ENCODE measurements around the gene WFIKKN2.
A peak's percentile ranks its signal among the peaks of the same experiment; 100 is the strongest.

WFIKKN2 gene

DNA sequence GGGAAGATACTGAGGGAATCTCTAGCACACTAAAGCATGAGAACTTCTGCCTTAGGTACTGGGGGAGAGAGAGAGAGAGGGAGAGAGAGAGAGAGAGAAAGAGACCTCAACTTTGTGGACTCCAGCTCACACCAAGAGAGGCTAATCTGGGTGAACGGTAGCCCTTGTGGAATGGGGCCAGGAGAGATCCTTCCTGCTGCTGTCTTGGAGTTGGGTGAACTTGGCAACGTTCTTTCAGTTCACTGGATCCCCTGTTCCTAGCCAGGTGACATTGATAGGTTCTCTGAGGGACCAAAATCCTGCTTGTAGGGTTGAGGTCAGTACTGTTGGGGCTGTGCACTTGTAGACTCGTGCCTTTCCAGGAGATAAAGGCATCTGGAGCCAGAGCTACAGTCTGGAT, 26.5 kb upstream of the WFIKKN2 start:
- no peak for DNase-seq

DNA sequence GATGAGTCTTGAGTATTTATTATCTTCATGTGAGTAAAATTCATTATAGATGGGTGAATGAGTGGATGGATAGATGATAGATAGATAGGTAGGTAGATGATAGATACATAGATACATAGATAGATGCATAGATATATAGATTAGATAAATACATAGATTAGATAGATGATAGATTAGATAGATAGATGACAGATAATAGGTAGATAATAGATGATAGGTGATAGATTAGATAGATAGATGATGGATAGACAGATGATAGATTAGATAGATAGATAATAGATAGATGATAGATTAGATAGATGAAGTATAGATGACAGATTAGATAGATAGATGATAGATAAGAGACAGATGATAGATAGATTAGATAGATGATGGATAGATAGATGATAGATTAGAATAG, 21.8 kb upstream of the WFIKKN2 start:
- DNase-seq = no peak

DNA sequence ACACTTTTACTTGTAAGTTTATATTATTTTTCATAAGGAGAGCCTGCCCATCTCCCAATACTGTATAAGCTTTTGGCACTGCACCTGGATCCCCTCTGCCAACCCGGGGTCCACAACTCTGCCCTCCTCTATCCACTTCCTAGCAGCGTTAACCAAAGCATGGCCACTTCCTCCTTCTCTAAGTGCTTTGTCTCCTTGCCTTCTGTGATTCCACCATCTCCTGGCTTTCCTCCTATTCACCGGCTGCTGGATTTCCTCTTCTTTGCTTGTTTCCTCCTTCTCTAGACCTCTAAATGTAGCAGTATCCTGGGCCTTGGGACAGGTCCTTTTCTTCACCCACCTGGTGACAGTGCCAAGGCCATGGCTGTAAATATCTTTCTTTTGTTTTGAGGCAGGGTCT, 20.0 kb upstream of the WFIKKN2 start:
- no peak for DNase-seq

DNA sequence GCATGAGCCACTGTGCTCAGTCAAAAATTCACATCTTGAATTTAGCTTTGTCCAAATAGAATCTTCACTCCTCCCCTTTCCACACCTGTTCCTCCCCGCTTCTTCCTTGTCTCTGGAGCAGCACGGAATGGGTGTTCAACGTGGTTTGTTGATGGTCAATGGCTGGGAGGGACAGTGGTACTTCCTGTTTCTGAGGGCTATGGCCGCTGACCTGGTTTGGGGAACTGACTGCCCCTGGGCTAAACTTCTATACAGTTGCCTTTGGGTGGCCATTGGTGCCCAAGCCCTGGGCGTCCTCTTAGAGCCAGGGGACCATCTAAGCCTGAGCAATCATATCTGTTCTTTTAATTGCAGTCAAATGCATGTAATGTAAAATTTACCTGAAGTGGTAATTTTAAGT, 19.1 kb upstream of the WFIKKN2 start:
- DNase-seq = no peak

DNA sequence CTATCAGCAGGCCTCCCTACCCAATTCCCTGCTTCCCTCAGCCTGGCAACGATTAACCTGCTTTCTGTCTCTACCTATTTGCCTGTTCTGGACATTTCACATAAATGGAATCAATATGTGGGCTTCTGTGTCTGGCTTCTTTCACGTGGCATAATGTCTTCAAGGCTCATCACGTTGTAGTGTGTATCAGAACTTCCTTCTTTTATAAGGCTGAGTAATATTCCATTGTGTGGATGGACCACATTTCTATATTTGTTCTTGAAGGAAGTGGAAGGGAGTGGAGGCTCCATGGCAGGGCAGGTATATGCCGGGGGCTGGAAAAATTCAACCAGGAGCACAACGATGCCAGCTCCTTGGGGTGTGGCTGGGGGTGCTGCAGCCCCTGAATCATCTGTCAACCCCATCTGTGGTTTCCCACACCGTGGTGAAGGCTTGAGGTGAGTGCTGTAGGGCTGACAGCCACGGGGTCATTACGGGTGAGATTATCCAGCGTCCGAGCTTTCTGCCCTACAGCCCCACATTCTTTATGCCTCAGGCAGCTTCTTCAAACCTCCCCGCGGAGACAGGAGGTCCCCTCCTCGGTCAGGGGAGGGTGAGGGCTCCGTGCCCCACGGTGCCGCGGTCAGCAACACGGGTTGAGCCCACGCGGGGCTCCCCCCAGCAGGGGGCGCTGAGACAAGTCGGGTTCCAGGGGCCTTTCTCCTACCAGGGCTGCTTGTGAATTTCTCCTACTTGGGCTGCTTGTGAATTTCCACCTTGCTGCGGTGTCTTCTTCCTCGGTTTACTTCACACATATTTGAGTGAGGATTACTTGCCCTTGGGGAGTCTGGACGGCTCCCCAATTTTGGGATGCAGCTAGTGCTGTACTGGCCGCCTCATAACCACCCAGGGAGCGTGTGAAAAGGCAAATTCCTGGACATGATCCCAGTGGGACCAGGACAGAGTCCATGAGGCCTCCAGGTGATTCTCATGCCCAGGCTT, 18.3 kb upstream of the WFIKKN2 start:
- DNase-seq = no peak

DNA sequence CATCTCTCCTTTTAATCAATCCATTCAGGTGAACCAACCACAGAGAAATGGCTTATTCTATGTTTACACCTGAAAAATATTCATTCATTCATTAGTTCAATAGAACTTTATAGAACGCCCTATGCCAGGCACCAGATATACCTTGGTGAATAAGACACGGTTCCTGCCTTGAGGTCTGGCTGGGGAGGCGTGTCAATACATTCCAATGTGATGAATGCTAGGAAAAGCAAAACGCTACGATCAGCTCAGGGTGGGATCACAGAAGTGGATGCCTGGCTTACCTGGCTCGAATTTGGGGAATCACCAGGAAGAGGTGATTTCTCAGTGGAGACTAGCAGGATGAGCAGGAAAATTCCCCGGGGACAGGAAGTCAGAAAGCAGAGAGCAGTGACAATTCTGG, 17.5 kb upstream of the WFIKKN2 start:
- DNase-seq = no peak

DNA sequence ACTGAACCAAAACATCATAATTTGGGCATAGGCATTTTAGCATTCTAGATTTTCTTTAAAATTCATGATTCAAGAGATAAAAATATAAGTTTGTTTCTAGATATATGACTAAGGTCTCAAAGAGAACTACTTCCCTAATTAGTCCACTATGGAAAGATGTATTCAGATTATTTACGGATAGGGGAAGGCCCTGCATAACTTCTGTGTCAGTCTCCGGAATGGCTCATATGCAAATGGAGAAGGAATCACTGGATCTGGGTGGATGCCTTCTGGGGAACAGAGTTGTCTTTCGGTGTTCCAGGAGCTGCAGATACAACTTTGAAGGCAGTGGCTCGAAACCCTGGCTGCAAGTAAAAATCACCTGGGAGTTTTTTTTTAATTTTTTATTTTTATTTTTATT, 17.1 kb upstream of the WFIKKN2 start:
- DNase-seq = no peak

DNA sequence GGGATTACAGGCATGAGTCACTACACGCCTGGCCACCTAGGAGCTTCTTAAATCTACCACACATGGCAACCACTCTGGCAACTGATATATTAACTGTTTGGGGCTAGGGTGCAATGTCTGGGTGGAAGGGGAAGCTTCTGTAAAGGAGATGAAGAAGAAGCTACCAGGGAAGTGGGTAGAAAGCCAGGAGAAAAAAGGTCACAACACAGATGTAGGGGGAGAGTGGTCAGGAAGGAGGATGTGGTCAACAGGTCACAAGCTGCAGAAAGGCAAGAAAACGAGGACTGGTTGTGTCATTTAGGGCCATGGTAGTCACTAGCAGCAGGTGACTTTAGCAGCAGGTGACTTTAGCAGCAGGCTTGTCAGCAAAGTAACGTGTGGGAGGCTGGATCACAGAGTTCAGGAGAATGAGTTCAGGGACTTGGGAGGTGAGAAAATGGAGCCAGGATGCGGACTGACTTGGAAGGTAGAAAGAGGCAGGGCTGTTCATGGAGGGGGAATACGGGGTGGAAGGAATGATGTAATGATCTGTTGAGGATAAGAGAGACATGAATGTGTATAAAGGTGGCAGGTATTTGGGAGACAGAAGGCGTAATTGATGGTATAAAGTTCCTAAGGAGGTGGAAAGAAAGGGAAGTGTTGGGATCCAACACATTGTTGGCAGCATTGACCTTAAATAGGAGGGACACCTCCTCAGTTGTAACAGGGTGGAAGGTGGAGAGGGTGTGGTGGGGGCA, 16.3 kb upstream of the WFIKKN2 start:
- no peak for DNase-seq

DNA sequence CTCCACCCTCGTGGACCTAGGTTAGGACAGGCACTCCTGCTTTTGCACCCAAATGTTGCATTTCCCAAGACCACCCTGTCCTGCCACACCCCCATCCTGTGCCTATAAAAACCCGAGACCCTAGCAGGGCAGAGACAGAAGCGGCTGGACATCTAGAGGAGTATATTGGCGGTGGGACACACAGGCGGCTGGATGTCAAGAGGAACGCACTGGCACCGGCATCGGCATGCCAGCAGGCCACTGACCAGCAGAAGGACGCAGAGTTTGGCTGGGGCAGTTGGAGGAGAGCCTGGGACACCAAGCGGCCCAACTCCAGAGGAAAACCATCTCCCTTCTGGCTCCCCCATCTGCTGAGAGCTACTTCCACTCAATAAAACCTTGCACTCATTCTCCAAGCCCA, 14.7 kb upstream of the WFIKKN2 start:
- DNase-seq = no peak

DNA sequence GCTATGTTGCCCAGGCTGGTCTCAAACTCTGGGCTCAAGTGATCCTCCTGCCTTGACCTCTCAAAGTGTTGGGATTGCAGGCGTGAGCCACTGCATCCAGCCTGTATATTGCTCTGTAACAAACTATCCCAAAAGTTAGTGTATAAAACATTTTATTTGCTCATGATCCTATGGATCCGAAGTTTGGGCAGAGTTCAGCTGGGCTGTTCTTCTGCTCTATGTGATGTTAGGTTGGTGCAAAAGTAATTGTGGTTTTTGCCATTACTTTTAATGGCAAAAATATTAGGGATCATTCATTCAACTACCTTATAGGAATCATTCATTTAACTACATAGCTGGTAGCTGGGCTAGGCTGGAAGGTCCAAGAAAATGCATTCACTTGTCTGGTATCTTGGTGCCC, 12.8 kb upstream of the WFIKKN2 start:
- no peak for DNase-seq

DNA sequence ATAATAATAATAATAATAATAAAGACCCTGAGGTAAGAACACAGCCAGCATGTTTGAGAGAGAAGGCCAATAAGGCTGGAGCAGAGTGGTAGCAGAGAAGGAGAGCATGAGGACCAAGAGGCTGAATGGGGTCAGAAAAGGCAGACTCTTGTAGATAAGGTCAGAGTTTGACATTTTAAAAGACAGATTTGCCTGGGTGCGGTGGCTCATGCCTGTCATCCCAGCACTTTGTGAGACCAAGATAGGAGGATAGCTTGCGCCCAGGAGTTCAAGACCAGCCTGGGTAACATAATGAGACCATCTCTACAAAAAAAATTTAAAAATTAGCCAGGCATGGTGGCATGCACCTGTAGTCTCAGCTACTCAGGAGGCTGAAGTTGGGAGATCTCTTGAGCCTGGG, 11.0 kb upstream of the WFIKKN2 start:
- DNase-seq = no peak

DNA sequence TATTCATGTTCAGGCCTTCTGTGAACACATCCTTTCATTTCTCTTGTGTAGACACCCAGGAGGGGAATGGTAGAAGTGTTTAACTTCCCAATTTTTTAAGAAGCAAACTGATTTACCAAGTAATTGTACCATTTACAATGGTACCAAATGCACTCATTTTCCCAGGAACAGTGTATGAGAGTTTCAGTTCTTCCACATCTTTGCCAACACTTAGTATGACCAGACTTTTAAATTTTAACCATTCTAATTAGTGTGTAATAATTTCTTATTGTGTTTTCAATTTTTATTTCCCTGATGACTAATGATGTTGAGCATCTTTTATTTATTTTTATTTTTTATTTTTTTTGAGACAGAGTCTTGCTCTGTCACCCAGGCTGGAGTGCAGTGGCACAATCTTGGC, 10.2 kb upstream of the WFIKKN2 start:
- DNase-seq = no peak

DNA sequence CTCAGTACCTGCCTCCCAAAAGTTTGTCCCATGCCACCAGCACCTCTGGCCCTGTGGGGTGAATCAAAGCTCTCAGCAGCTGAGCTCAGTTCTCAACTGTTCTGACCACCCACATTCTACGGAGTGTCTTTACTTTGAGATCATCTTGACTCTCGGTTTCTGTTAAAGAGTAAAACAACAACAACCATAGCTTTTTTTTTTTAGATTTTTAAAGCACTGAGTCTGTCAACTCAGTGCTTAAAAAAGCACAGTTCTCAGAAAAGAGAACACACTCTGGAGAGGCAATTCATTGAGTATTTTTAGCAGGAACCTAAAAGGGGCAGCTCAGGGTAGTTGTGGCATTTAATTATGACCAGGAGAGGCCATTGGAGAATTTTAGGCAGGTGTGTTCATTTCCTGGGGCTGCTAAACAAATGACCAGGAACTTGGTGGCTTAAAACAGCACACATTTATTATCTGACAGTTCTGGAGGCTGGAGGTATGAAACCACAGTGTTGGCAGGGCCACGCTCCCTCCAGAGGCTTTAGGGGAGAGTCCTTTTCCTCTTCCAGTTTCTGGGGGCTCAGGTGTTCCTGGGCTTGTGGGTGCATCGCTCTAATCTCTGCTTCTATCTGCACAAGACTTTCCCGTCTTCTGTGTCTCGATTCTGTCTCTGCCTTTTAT, 6.7 kb upstream of the WFIKKN2 start:
- DNase-seq = no peak

DNA sequence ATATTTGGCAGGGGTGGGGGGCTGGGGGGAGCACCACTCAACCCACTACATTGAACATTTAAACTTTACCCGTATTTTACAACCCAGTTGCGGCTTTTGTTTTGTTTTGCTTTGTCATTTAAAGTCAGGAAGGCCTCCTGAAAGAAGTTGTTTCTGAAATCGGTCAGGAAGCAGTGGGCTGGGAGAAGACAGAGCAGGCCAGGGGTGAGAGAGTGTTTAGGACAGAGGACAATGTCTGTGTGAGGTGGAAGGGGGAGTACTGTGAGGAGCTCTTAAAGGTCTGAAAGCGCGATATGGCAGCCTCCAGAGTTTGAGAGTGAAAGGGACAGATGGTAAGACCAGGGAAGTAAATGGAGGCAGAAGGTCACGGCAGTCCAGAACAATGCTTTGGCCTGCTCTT, 6.1 kb upstream of the WFIKKN2 start:
- DNase-seq = no peak

DNA sequence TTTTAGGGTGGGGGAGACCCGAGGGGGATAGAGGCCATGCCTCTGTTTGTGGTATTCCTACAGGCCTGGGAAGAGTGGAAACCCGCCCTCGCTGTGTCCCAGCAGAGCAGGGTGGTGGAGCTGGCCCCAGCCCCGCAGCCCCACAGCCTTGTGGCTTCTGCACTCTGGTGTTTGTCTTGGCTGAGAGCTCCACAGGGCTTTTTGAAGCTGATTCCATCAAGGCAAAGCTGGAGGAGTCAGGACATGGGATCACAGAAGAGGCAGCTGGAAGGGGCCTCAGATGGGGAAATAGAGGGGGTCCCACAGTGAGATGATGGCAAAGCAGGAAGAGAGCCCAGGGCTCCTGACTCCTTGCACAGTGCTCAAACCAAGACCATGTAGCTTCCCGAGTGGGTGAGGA, 5.0 kb upstream of the WFIKKN2 start:
- peak; percentile 61 for DNase-seq

DNA sequence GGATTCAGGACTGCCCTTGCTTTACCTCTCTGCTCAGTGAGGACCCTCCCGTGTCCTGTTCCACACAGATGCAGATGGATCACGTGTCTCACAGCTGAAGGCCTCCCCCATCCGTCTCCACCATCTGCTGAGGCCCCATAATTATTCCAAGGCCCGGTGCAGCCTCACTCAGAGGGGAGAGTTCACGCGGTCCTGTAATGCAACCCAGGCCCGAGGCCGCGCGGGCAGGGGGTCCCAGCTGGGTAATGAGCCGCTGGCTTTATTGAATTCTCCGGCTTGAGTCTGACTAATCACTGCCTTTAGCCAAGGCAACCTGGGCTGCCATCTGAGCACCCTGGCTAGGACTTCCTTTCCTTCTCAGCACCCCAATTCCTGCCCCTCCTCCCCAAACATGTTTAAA, 4.4 kb upstream of the WFIKKN2 start:
- DNase-seq = peak; percentile 60

DNA sequence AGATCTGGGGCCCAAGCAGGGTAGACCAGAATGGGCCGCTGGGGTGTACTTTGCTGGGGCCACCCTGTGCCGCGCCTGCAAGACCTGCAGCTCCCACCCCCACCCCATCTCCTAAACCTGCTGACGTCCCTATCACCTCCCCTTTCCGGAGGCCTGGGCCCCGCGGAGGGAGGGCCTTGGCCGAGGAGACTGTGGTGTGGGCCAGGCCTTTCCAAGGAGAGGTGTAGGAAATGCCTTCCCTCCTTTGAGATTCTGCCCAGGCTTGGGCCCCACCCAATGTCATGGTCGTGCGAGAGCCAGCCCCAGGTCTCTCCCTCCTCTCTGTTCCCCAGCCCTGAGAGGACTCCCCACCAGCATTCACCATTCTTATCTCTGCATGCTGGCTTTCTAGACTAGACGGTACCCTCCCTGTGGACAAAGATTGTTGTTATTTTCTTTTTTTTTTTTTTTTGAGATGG, 3.9 kb upstream of the WFIKKN2 start:
- peak; percentile 45 for DNase-seq

DNA sequence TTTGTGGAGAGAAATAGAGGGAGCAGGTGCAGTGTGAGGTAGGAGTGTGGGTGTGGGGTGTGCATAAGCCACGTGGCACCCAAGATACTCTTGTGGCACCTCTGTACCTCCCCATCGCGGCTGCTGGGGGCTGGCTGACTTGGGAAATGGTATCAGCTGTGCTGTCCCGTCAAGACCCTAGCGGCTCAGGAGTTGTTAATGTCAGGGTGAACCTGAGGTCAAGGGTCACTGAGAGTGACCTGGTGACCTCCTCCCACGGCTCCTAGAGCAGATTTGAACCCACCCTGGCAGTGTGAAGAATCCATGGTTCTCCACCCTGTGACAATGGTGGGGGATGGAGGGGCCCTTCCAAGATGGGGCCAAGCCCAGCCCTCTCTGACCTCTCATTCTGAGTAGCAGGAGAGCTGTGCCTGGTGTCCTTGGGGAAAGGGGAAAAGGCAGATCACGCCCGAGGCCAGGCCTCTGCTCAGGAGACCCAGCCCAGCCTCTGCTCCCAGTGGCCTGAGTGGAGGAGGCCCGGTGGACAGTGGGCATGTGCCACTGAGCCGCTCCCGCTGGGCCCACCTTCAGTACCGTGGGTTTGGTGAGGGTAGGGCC, 3.0 kb upstream of the WFIKKN2 start:
- no peak for DNase-seq

DNA sequence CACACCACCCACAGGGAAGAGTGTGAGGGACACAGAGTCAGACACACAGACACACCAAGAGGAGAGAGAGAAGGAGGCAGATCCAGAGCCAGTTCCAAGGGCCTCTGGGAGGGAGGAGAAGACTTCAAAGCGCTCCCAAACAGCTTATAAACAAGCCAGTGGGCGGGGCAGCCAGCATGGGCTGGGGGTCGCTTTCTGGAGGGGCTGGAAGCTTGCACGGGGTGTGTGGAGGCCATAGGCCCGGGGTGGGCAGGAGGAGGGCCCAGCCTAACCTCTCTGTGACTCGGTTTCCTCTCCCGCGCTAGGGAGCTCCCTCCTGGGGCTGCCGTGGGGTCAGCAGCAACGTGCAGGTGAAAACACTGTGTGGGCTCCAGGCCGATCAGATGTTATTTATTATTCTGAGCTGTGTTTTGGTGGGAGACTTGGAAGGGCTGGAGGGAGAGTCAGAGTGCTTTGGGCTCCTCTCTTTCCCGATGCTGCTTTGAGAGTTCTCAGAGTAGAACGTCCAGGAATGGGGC, 2.5 kb upstream of the WFIKKN2 start:
- no peak for DNase-seq

DNA sequence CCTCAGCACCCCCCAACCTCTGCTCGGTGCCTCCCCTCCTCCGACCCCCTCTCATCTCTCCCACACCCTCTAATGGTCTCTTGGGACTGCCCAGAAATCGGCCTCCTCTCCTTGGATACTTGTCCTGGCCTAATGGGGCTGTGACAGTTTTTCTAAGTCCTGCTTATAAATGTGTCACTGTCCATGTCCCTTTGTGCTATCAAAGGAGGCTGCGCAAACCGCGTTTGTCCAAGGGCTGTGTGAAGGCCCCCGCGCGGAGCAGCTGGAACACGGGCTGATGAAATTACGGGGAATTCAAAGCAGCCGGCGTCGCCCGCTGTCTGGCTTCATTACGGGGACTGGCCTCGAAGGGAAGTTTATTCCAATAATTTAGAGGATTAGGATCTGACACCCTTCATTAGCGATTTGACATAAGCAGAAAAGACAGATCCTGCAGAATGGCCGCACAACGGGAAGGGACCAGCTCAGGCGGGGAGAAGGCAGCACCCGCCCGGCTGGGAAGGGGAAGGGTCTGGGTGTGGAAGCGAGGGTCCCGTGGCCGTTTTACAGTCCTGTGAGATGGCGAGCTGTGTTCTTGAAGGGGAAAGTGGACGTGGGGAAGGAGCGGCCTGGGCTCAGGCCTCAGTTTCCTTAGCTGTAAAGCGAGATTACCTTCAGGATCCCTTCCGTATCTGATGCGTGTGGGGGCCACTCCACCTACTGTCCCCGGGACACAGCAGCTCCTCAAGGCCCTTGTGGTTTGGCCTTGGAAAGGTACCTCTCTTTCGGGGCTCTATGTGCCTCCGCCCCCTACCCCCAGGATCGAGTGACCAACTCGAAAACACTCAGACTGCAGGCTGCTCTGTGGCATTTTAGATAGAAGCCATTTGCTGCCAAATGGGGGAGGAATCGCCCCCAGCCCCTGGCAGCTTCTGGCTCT, 1.6 kb upstream of the WFIKKN2 start:
- DNase-seq = peak; percentile 54

All from right kidney (tissue), 1 donor.